Mucosa of stomach (tissue), 1 donor: Measurements from ENCODE around the gene TUFT1.

ENCODE experiments used
- H3K27me3 ChIP-seq: one replicate; pipeline ENCODE4 v1.7.0; 2013; ENCODE audit warnings: mild to moderate bottlenecking, low read length; ENCODE audit not compliant: control insufficient read depth, insufficient read depth
- H3K36me3 ChIP-seq: one replicate; pipeline ENCODE4 v1.7.0; 2013; ENCODE audit warnings: low read length; ENCODE audit not compliant: control insufficient read depth, insufficient read depth
- H3K4me1 ChIP-seq: one replicate; pipeline ENCODE4 v1.7.0; 2013; ENCODE audit warnings: mild to moderate bottlenecking, low read length; ENCODE audit not compliant: control insufficient read depth, insufficient read depth
- H3K4me3 ChIP-seq: one replicate; pipeline ENCODE4 v1.7.0; 2013; ENCODE audit warnings: low read length
- H3K9ac ChIP-seq: one replicate; pipeline ENCODE4 v1.7.0; 2013; ENCODE audit warnings: mild to moderate bottlenecking, low read length, moderate library complexity
- H3K9me3 ChIP-seq: one replicate; pipeline ENCODE4 v1.7.0; 2013; ENCODE audit warnings: mild to moderate bottlenecking, low read length, moderate library complexity; ENCODE audit not compliant: control insufficient read depth
- donor health status: Pancreatic carcinoma.

Gene TUFT1

DNA sequence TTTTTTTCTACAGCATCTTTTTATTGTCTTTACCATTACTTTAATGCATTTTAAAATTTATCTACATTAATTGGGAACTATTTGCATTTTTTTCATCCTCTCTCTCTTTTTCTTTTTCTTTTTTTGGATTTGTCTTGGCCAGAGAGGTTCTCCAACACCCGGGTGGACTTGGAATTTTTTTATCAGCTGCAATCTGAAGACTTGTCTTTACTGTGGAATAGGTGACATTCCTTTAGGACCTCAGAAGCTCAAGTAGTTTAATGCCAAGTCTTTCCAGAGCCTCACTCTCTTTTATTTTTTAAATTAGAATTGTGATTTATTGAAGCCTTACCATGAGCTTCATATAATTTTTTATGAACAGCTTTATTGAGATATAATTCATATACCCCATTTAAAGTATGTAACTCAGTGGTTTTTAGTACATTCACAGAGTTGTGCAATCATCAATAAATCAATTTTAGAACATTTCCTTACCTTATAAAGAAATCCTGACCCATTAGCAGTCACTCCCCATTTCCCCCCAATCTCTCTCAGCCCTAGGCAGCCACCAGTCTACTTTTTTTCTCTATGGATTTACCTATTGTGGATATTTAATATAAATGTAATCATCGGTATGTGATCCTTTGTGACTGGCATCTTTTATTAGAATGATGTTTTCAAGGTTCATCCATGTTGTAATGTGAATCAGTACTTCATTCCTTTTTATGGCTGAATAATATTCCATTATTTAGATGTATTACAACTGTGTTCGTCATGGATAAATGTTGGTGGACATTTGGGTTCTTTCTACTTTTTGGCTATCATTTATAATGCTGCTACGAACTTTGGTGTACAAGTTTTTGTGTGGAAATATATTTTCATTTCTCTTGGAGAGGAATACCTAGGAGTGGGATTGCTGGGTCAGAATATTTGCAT is 6.2 kb downstream of the TUFT1 start:
- H3K27me3 ChIP-seq, result no peaks in the 10 kb centered on the region
- H3K9me3 ChIP-seq, result no peaks in the 10 kb centered on the region
- peaks cover 37% of the 10 kb centered on the region for H3K4me1 ChIP-seq
- H3K36me3 ChIP-seq, result no peaks in the 10 kb centered on the region
- H3K4me3 ChIP-seq, result no peak overlapping the region
- H3K9ac ChIP-seq, result no peak overlapping the region

- peak overlapping the region; percentile 7 for H3K9ac ChIP-seq
- H3K4me1 ChIP-seq, result peaks cover 36% of the 10 kb centered on the region
- H3K27me3 ChIP-seq, result no peaks in the 10 kb centered on the region
- H3K4me3 ChIP-seq, result no peak overlapping the region
- H3K9me3 ChIP-seq, result no peaks in the 10 kb centered on the region
- no peaks in the 10 kb centered on the region for H3K36me3 ChIP-seq
Observed at GRCh38 chr1:151547119-151547899, 7.2 kb downstream of the TUFT1 start.

GRCh38 chr1:151547900-151548230 is 7.8 kb downstream of the TUFT1 start:
- H3K27me3 ChIP-seq, result no peaks in the 10 kb centered on the region
- H3K36me3 ChIP-seq, result no peaks in the 10 kb centered on the region
- H3K4me1 ChIP-seq, result peaks cover 30% of the 10 kb centered on the region
- H3K9me3 ChIP-seq, result no peaks in the 10 kb centered on the region
- H3K4me3 ChIP-seq, result no peak overlapping the region
- H3K9ac ChIP-seq, result peak overlapping the region; percentile 7

DNA sequence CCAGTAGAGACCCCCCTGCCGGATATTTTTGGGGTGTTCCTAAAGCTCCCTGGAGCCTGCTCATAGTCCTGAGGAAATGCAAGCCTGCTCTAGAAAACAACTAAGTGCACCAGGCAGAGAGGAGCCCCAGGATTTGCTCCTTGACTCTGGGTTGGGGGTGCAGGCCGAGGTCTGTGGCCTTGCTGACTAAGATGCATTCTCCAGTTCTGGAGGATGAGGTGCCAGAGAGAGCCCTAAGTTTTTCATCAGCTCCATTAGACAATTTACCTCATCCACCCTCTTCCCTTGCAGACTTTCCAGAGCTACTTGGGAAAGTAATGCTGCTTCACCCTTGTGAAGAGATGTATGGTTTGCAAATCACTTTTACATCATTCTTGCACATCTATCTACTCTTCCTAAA is 9.1 kb downstream of the TUFT1 start:
- Histone ChIP-seq H3K27me3 (no peaks in the 10 kb centered on the region), H3K9me3 (no peaks in the 10 kb centered on the region), H3K4me1 (peaks cover 29% of the 10 kb centered on the region), H3K9ac (no peak overlapping the region), H3K36me3 (no peaks in the 10 kb centered on the region), H3K4me3 (no peak overlapping the region)

GRCh38 chr1:151553659-151554058 is 13.6 kb downstream of the TUFT1 start:
- no peaks in the 10 kb centered on the region for H3K36me3 ChIP-seq
- H3K4me3 ChIP-seq, result no peak overlapping the region
- no peak overlapping the region for H3K9ac ChIP-seq
- H3K4me1 ChIP-seq, result peaks cover 10% of the 10 kb centered on the region
- H3K27me3 ChIP-seq, result no peaks in the 10 kb centered on the region
- no peaks in the 10 kb centered on the region for H3K9me3 ChIP-seq

DNA sequence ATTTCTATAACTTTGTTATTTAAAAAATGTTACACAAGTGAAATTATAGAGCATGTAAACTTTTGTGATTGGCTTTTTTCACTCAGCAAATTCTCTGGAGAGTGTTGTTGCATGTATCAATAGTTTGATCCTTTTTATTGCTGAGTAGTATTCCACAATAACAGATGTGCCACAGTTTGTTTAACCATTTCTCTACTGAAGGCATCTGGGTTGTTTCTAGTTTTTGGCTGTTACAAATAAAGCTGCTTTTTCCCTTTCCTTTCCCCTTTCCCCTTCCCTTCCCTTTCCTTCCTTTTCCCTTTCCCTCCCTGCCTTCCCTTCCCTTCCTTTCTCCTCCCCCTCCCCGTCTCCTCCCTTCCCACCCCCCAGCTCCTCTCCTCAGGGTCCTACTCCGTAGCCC is 15.9 kb downstream of the TUFT1 start:
- no peak overlapping the region for H3K9ac ChIP-seq
- no peaks in the 10 kb centered on the region for H3K4me1 ChIP-seq
- H3K27me3 ChIP-seq, result no peaks in the 10 kb centered on the region
- H3K9me3 ChIP-seq, result no peaks in the 10 kb centered on the region
- H3K4me3 ChIP-seq, result no peak overlapping the region
- no peaks in the 10 kb centered on the region for H3K36me3 ChIP-seq

DNA sequence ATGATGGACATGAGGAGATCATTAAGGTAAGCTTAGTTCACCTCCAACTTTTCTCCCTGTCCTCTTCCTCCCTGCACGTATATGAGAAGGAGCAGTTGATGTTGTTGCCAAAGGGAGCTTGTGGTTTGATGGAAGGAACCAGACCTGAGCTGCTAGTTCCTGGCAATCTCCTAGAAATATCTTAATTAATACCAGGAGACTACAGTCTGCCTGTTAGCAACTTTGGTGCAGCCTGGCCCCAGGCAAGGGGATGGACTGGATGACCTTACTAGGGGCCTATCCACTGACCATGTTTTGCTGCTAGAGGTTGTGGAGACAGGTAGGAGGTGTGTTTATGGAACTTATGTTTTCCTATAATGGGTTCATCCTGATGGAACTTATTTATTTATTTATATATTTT is 22.6 kb downstream of the TUFT1 start:
- Histone ChIP-seq H3K27me3 (no peaks in the 10 kb centered on the region), H3K36me3 (no peaks in the 10 kb centered on the region), H3K9me3 (no peaks in the 10 kb centered on the region), H3K9ac (no peak overlapping the region), H3K4me3 (no peak overlapping the region), H3K4me1 (no peaks in the 10 kb centered on the region)

DNA sequence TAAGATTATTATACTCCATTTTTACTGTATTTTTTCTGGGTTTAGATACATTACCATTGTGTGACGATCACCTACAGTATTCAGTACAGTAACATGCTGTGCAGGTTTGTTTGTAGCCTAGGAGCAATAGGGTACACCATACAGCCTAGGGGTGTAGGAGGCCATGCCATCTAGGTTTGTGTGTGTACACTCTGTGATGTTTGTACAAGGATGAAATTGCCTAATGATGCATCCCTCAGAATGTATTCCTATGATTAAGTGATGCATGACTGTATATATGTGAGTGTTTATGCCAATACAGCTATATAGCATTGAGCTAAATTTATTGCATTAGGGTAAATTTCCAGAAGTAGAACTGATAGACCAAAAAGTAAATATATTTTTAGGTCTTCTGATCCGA is 23.3 kb downstream of the TUFT1 start:
- H3K27me3 ChIP-seq, result no peaks in the 10 kb centered on the region
- H3K9me3 ChIP-seq, result no peaks in the 10 kb centered on the region
- no peak overlapping the region for H3K9ac ChIP-seq
- no peak overlapping the region for H3K4me3 ChIP-seq
- H3K4me1 ChIP-seq, result peaks cover 4% of the 10 kb centered on the region
- peaks cover 4% of the 10 kb centered on the region for H3K36me3 ChIP-seq

DNA sequence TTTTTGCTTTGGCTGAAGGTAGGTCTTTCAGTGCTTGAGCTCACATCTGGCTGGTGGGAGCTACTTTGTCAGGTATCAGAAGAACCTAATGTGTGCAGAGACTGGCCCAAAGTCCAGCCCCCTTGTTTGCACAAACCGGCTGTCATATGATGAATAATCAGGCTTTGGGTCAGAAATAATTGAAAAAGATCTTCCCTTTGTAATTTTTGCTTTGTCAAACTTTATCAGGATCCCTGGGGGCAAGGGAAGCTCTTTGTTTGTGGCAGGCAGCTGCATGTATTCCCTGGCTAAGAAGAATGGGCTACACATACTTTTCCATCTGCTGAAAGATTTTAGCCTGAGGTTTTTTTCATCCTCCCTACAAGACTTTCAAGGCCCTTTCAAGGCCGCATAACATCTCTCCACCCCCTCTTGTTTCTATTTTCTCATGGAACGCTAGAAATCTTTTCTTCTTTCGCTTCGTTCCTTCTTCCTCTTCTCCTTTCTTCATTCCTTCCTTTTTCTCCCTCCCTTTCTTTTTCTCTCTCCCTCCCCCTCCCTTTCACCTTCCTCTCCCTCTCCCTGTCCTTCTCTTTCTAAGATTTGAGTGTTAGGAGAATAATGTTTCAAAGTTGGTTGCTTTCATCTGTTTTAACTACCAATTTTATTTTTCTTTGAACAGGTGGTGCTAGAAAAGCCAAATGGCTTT is 25.5 kb downstream of the TUFT1 start:
- H3K9ac ChIP-seq, result no peak overlapping the region
- H3K36me3 ChIP-seq, result peaks cover 4% of the 10 kb centered on the region
- H3K4me3 ChIP-seq, result no peak overlapping the region
- H3K9me3 ChIP-seq, result no peaks in the 10 kb centered on the region
- peaks cover 12% of the 10 kb centered on the region for H3K4me1 ChIP-seq
- no peaks in the 10 kb centered on the region for H3K27me3 ChIP-seq

DNA sequence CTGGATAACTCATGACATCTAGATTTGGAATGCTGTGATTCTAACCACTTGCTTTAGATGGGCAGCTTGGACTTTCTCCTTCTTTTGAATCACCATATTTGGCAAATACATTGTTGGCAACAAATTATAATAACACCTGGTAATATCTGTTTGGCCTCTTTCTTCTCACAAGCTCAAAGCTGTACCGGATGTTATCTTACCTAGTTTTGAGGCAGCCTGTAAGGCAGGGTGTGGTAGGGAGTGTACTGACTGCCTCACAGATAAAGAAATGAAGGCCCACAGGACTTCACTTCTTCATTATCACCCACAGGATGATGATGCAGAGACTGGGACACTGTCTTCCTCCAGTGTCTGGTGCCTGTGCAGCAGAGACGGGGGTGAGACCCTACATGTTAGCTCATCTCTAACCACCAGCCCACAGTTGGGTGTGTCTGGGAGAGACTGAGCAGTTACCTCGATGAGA is 28.5 kb downstream of the TUFT1 start:
- H3K27me3 ChIP-seq, result no peaks in the 10 kb centered on the region
- peaks cover 17% of the 10 kb centered on the region for H3K4me1 ChIP-seq
- H3K9me3 ChIP-seq, result no peaks in the 10 kb centered on the region
- peaks cover 9% of the 10 kb centered on the region for H3K36me3 ChIP-seq
- no peak overlapping the region for H3K9ac ChIP-seq
- no peak overlapping the region for H3K4me3 ChIP-seq

- no peak overlapping the region for H3K9ac ChIP-seq
- H3K4me3 ChIP-seq, result no peak overlapping the region
- peaks cover 37% of the 10 kb centered on the region for H3K4me1 ChIP-seq
- no peaks in the 10 kb centered on the region for H3K27me3 ChIP-seq
- H3K36me3 ChIP-seq, result peaks cover 9% of the 10 kb centered on the region
- H3K9me3 ChIP-seq, result no peaks in the 10 kb centered on the region
Observed at GRCh38 chr1:151570819-151571218, 30.7 kb downstream of the TUFT1 start.
